K562 (cell line): ENCODE results near the gene BRSK1. TPM values are rescaled to one million over a fixed set of nuclear protein-coding genes. Genes with fewer than 3 reads are reported as not detected.

Experiments used
- ATAC-seq: fragments of 200-7000 bp; cut with Tn5 transposase; 3 replicates; pipeline ENCODE4 v1.9.1; 2020; ENCODE audit warnings: moderate library complexity
- BruUV-seq: library from RNA; stranded (reverse); fragments of 400-500 nt; replicated peaks from 2 replicates; lab custom pipeline; 2021; lab: Mats Ljungman, UMichigan
- CTCF ChIA-PET: fragments of 300-600 bp; formaldehyde crosslinking; extraction: SDS; loops from one replicate; lab custom pipeline; 2021; ENCODE audit warnings: low intra/inter-chr PET ratio; lab: Yijun Ruan, JAX
- POLR2A ChIA-PET: fragments of 300-600, 350-650 bp; sonication (Branson Sonifier 250); formaldehyde crosslinking; extraction: SDS; loops from one replicate; lab custom pipeline; 2021; ENCODE audit warnings: antibody characterized with exemption, inconsistent platforms; lab: Yijun Ruan, JAX
- DNase-seq, 4 experiments: peaks; one replicate each; pipeline versions ENCODE4 v3.0.0 to v3.0.0-alpha.2; 2011 to 2018; ENCODE audit warnings: low spot score in 3 of 4, mixed read lengths in 3 of 4; ENCODE audit errors: extremely low read depth in 1 of 4
- FAIRE-seq: peaks from 2 replicates; lab custom pipeline; 2011; peaks lifted over from hg19 to GRCh38; lab: Jason Lieb, UNC
- H2AFZ ChIP-seq: 2 replicates; pipeline ENCODE4 v1.6.0; 2011; ENCODE audit warnings: low read depth, low read length, control low read depth, inconsistent platforms
- H3K27ac ChIP-seq: fragments of 200-600 bp; 3 replicates; pipeline ENCODE4 v1.8.0; 2011; ENCODE audit warnings: low read depth, mild to moderate bottlenecking, control low read depth, inconsistent platforms, low read length, moderate library complexity, mixed read lengths; ENCODE audit errors: extremely low read depth
- H3K27me3 ChIP-seq, 2 experiments: fragments of 300-600 bp in 1 of 2; 2 replicates in 1 of 2; 3 replicates in 1 of 2; pipeline versions ENCODE4 v1.6.0 to v1.8.0; 2011; ENCODE audit warnings: inconsistent platforms in 2 of 2, low read length in 2 of 2, mild to moderate bottlenecking in 1 of 2, mixed read lengths in 1 of 2, moderate library complexity in 1 of 2; ENCODE audit not compliant: control insufficient read depth in 2 of 2, insufficient read depth in 2 of 2
- H3K36me3 ChIP-seq: fragments of 300-600 bp; 3 replicates; pipeline ENCODE4 v1.8.0; 2011; ENCODE audit warnings: mild to moderate bottlenecking, low read length, inconsistent platforms; ENCODE audit not compliant: control insufficient read depth, insufficient read depth
- H3K4me1 ChIP-seq, 2 experiments: fragments of 200-600 bp in 1 of 2; replicated peaks in 1 of 2; 2 replicates in 1 of 2; 3 replicates in 1 of 2; pipeline versions ENCODE4 v1.5.1 to v1.8.0; 2011; ENCODE audit warnings: inconsistent platforms in 2 of 2, low read length in 2 of 2, mild to moderate bottlenecking in 1 of 2, mixed read lengths in 1 of 2, moderate library complexity in 1 of 2; ENCODE audit not compliant: control insufficient read depth in 2 of 2, insufficient read depth in 2 of 2
- H3K4me2 ChIP-seq: 2 replicates; pipeline ENCODE4 v1.6.1; 2011; ENCODE audit warnings: low read length, control low read depth, inconsistent platforms, mixed read lengths; ENCODE audit not compliant: insufficient read depth
- H3K4me3 ChIP-seq: fragments of 200-600 bp; sonication (generic), shearing (Covaris generic); 2 replicates; pipeline ENCODE4 v1.5.1; 2016; ENCODE audit warnings: control low read depth, inconsistent platforms
- H3K79me2 ChIP-seq: fragments of 200-600 bp; 3 replicates; pipeline ENCODE4 v1.8.0; 2011; ENCODE audit warnings: low read length, inconsistent platforms; ENCODE audit not compliant: control insufficient read depth, insufficient read depth
- H3K9ac ChIP-seq, 2 experiments: 2 replicates each; pipeline versions ENCODE4 v1.6.0 to v1.6.1; 2011; ENCODE audit warnings: low read depth in 2 of 2, low read length in 2 of 2, control low read depth in 1 of 2, inconsistent platforms in 1 of 2, mild to moderate bottlenecking in 1 of 2, mixed read lengths in 1 of 2; ENCODE audit not compliant: insufficient read depth in 1 of 2
- H3K9me1 ChIP-seq: one replicate; pipeline ENCODE4 v1.6.0; 2011; ENCODE audit warnings: inconsistent platforms, mild to moderate bottlenecking, low read length, moderate library complexity; ENCODE audit not compliant: control insufficient read depth, insufficient read depth
- H3K9me3 ChIP-seq: replicated peaks from 2 replicates; pipeline ENCODE4 v1.5.1; 2011; ENCODE audit warnings: low read depth, low read length, inconsistent platforms; ENCODE audit not compliant: control insufficient read depth, insufficient read depth
- H4K20me1 ChIP-seq: replicated peaks from 2 replicates; pipeline ENCODE4 v1.6.1; 2011; ENCODE audit warnings: low read length, inconsistent platforms, mixed read lengths; ENCODE audit not compliant: control insufficient read depth, insufficient read depth
- CHD2 ChIP-seq: IDR thresholded peaks from 2 replicates; pipeline ENCODE4 v1.6.1; 2011; ENCODE audit warnings: low read depth, low read length
- POLR2A ChIP-seq: fragments of 450-650 bp; conservative IDR thresholded peaks from 2 replicates; pipeline ENCODE4 v1.6.1; 2016
- ZBTB12 ChIP-seq: fragments of 250-450 bp; sonication (Bioruptor Pico); IDR thresholded peaks from 2 replicates; pipeline ENCODE4 v1.4.0; 2020
- ZNF655 ChIP-seq: fragments of 250-450 bp; sonication (Bioruptor Pico); IDR thresholded peaks from 2 replicates; pipeline ENCODE4 v1.5.0; 2021
- WGBS: fragments of 100-300 bp; shearing (Covaris generic); methylation state at CpG from one replicate; pipeline ENCODE4 v1.1.6; 2016; ENCODE audit warnings: low coverage, mixed read lengths; ENCODE audit not compliant: insufficient coverage; ENCODE audit errors: missing lambda C conversion rate; 5-methylcytosine and 5-hydroxymethylcytosine counted together
- in situ Hi-C: fragments of 300-500 bp; cut with MboI; formaldehyde crosslinking; loops from 4 replicates; pipeline ENCODE4 v1.15.0; 2018; ENCODE audit warnings: inconsistent platforms, mixed read lengths
- intact Hi-C: fragments of 100-400 bp; cut with micrococcal nuclease; formaldehyde crosslinking; loops from 2 replicates; pipeline ENCODE4 v1.14.2; 2022
- polyA plus RNA-seq, 8 experiments: library from polyadenylated mRNA; depleted of rRNA in 4 of 8; stranded (reverse) in 5 of 8; unstranded in 3 of 8; fragments of >200 nt; fragmentation: Nextera tagmentation in 2 of 8; fragmentation: Illumina TruSeq in 1 of 8; extraction: Ambion mirVana in 2 of 8; extraction: Trizol in 1 of 8; gene quantifications; 2 replicates each; pipeline versions ENCODE4 v1.2.1 to v1.2.3, GENCODE V29; 2011 to 2014; ENCODE audit warnings: inconsistent platforms in 1 of 8, missing spikeins in 1 of 8
- total RNA-seq, 7 experiments: library from RNA; depleted of rRNA in 6 of 7; stranded (reverse); fragments of >200 nt in 6 of 7; fragmentation: Illumina TruSeq in 2 of 7; extraction: Trizol in 2 of 7; gene quantifications; 2 replicates each; pipeline versions ENCODE4 v1.2.1 to v1.2.3, GENCODE V29; 2011 to 2021; ENCODE audit warnings: low replicate concordance in 1 of 7

The BRSK1 gene
- total and polyA plus RNA-seq, 9 of the 15 experiments (the other 6 are each of a cell fraction or from before 2014, with no cell fraction given), result 1.7 to 9.3 (median 3.8) TPM; not detected in 2

- H3K9me1 ChIP-seq, result peaks cover 5% of the 10 kb centered on the region
- CTCF ChIA-PET, result no interaction called here
- no TSS peak for BruUV-seq
- ATAC-seq, result no peak
- no peaks in the 10 kb centered on the region for H3K9me3 ChIP-seq
- intact Hi-C loops, result no loop called here
- H3K79me2 ChIP-seq, result peaks cover 20% of the 10 kb centered on the region
- H2AFZ ChIP-seq, result no peak overlapping the region
- no peaks in the 10 kb centered on the region for H3K27me3 ChIP-seq
- H3K4me2 ChIP-seq, result no peak overlapping the region
- H4K20me1 ChIP-seq, result peaks cover 6% of the 10 kb centered on the region; the same call in 1 of the 2 replicates
- no peak for DNase-seq
- H3K9ac ChIP-seq, result peak overlapping the region in 1 of 2 experiments; percentile 81; a peak in 2 of 4 replicates
- H3K4me3 ChIP-seq, result no peak overlapping the region
- H3K27ac ChIP-seq, result no peak overlapping the region
- no peak for FAIRE-seq
- H3K4me1 ChIP-seq, result peaks cover 7 to 84% of the 10 kb centered on the region in 2 experiments; a peak in 4 of 5 replicates
- 82% methylated on average over 19 of the region's 22 CpGs for WGBS
- in situ Hi-C loops, result no loop called here
- TF ChIP-seq ZNF655 (CRISPR knock-in tag) (no peak), POLR2A (0 out of 2 replicates have a peak, but pooled peaks have one; percentile 23), CHD2 (no peak), ZBTB12 (CRISPR knock-in tag) (no peak)
- TF ChIP-seq, all 486 proteins: peak for 1
- POLR2A ChIA-PET, result interaction anchor here (0.5 to 0.8 kb wide), 3 partner anchors 11 to 62 kb away, joined by 3 to 4 read pairs (median 3); partner anchors contain the start of gene UBE2S
- peaks cover 66% of the 10 kb centered on the region; the same call in 2 of the 3 replicates for H3K36me3 ChIP-seq
These were observed 61.5 kb downstream of the BRSK1 start for GRCh38 chr19:55345101-55345817.
